ENCODE results near the gene SECISBP2.

GRCh38 chr9:89358376-89358916 is 40.1 kb downstream of the SECISBP2 start:
- no peak for TF ChIP-seq TAF1 (IDR thresholded peaks at IDR 0.05; ENCODE audit: borderline replicate concordance, insufficient read depth, low read length)
- TF ChIP-seq POLR2AphosphoS5 (IDR thresholded peaks at IDR 0.05; ENCODE audit: low read depth, low read length), result no peak
- TF ChIP-seq, protein P1, sequence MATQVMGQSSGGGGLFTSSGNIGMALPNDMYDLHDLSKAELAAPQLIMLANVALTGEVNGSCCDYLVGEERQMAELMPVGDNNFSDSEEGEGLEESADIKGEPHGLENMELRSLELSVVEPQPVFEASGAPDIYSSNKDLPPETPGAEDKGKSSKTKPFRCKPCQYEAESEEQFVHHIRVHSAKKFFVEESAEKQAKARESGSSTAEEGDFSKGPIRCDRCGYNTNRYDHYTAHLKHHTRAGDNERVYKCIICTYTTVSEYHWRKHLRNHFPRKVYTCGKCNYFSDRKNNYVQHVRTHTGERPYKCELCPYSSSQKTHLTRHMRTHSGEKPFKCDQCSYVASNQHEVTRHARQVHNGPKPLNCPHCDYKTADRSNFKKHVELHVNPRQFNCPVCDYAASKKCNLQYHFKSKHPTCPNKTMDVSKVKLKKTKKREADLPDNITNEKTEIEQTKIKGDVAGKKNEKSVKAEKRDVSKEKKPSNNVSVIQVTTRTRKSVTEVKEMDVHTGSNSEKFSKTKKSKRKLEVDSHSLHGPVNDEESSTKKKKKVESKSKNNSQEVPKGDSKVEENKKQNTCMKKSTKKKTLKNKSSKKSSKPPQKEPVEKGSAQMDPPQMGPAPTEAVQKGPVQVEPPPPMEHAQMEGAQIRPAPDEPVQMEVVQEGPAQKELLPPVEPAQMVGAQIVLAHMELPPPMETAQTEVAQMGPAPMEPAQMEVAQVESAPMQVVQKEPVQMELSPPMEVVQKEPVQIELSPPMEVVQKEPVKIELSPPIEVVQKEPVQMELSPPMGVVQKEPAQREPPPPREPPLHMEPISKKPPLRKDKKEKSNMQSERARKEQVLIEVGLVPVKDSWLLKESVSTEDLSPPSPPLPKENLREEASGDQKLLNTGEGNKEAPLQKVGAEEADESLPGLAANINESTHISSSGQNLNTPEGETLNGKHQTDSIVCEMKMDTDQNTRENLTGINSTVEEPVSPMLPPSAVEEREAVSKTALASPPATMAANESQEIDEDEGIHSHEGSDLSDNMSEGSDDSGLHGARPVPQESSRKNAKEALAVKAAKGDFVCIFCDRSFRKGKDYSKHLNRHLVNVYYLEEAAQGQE (IDR thresholded peaks at IDR 0.05; ENCODE audit: insufficient read depth in 1 of 2, low read depth in 2 of 2, low read length in 2 of 2), result no peak
- TF ChIP-seq SIN3A (IDR thresholded peaks at IDR 0.05; ENCODE audit: borderline replicate concordance, insufficient read depth, low read length), result no peak
